Adrenal gland (tissue), 5 donors: ENCODE results near the gene C4orf36.

Source experiments
- CTCF ChIP-seq, 6 experiments: fragments of 450-650 bp in 4 of 6; fragments of 200-600 bp in 2 of 6; sonication (generic) in 1 of 6; IDR thresholded peaks; 1 replicate in 5 of 6; 2 replicates in 1 of 6; pipeline versions ENCODE4 v1.5.1 to v1.8.0; 2016 to 2021; ENCODE audit warnings: antibody characterized with exemption in 6 of 6, mild to moderate bottlenecking in 2 of 6, moderate library complexity in 1 of 6
- POLR2A ChIP-seq, 2 donors: fragments of 450-650 bp; IDR thresholded peaks; one replicate each; pipeline ENCODE4 v1.6.1; 2017; ENCODE audit warnings: antibody characterized with exemption in 2 of 2, mild to moderate bottlenecking in 2 of 2, moderate library complexity in 1 of 2
- donor health status: DM: no; HTN: no; CAD: no.

GRCh38 chr4:86918539-86919072 is 26.4 kb upstream of the C4orf36 start:
- TF ChIP-seq CTCF (IDR thresholded peaks at IDR 0.05) (no peak), POLR2A (IDR thresholded peaks at IDR 0.05) (no peak)
